Keratinocyte (primary cell): ENCODE results near the gene CDC42EP3. TPM values are rescaled to one million over a fixed set of nuclear protein-coding genes. Genes with fewer than 3 reads are reported as not detected.

Source experiments
- DNase-seq: peaks from one replicate; pipeline ENCODE4 v3.0.0-alpha.2; 2011; ENCODE audit warnings: low read depth, missing footprints, low spot score
- FAIRE-seq: peaks from 2 replicates; lab custom pipeline; 2011; peaks lifted over from hg19 to GRCh38; lab: Jason Lieb, UNC
- H2AFZ ChIP-seq: 2 replicates; pipeline ENCODE4 v1.6.0; 2012; ENCODE audit warnings: low read length, control low read depth, inconsistent platforms; ENCODE audit not compliant: control insufficient read depth
- H3K27ac ChIP-seq: 2 replicates; pipeline ENCODE4 v1.5.1; 2011; ENCODE audit warnings: low read length; ENCODE audit not compliant: control insufficient read depth, insufficient read depth
- H3K27me3 ChIP-seq: 3 replicates; pipeline ENCODE4 v1.6.0; 2011; ENCODE audit warnings: low read length; ENCODE audit not compliant: control insufficient read depth, insufficient read depth; ENCODE audit errors: extremely low read depth
- H3K36me3 ChIP-seq, 2 experiments: 2 replicates in 1 of 2; 3 replicates in 1 of 2; pipeline ENCODE4 v1.5.1; 2011; ENCODE audit warnings: low read length in 2 of 2, mild to moderate bottlenecking in 1 of 2; ENCODE audit not compliant: control insufficient read depth in 2 of 2, insufficient read depth in 2 of 2; ENCODE audit errors: extremely low read depth in 1 of 2
- H3K4me1 ChIP-seq: 3 replicates; pipeline ENCODE4 v1.5.1; 2011; ENCODE audit warnings: low read length; ENCODE audit not compliant: control insufficient read depth, insufficient read depth; ENCODE audit errors: extremely low read depth
- H3K4me2 ChIP-seq: 3 replicates; pipeline ENCODE4 v1.6.0; 2011; ENCODE audit warnings: low read depth, low read length; ENCODE audit not compliant: control insufficient read depth, insufficient read depth; ENCODE audit errors: extremely low read depth
- H3K4me3 ChIP-seq, 3 experiments: fragments of 200-600 bp in 1 of 3; sonication (generic) in 1 of 3; 2 replicates in 2 of 3; 3 replicates in 1 of 3; pipeline ENCODE4 v1.5.1; 2011 to 2016; ENCODE audit warnings: low read length in 3 of 3, mild to moderate bottlenecking in 3 of 3, control low read depth in 2 of 3, inconsistent platforms in 1 of 3, low read depth in 1 of 3, mixed read lengths in 1 of 3, mixed run types in 1 of 3, moderate library complexity in 1 of 3; ENCODE audit not compliant: control insufficient read depth in 2 of 3, insufficient read depth in 2 of 3; ENCODE audit errors: extremely low read depth in 1 of 3
- H3K79me2 ChIP-seq: 2 replicates; pipeline ENCODE4 v1.6.0; 2012; ENCODE audit warnings: low read length; ENCODE audit not compliant: control insufficient read depth, insufficient read depth
- H3K9ac ChIP-seq: 3 replicates; pipeline ENCODE4 v1.6.0; 2011; ENCODE audit warnings: low read length; ENCODE audit not compliant: control insufficient read depth, insufficient read depth; ENCODE audit errors: extremely low read depth
- H3K9me1 ChIP-seq: 3 replicates; pipeline ENCODE4 v1.6.0; 2011; ENCODE audit warnings: low read length; ENCODE audit not compliant: control insufficient read depth, insufficient read depth; ENCODE audit errors: extremely low read depth
- H3K9me3 ChIP-seq: 2 replicates; pipeline ENCODE4 v1.5.1; 2012; ENCODE audit warnings: low read depth, low read length; ENCODE audit not compliant: control insufficient read depth
- H4K20me1 ChIP-seq: 3 replicates; pipeline ENCODE4 v1.6.0; 2011; ENCODE audit warnings: low read length; ENCODE audit not compliant: control insufficient read depth, insufficient read depth; ENCODE audit errors: extremely low read depth
- CTCF ChIP-seq, 3 experiments: IDR thresholded peaks in 1 of 3; conservative IDR thresholded peaks in 1 of 3; optimal IDR thresholded peaks in 1 of 3; 2 replicates in 2 of 3; 3 replicates in 1 of 3; pipeline versions ENCODE3 to v1.5.1; 2011; ENCODE audit warnings: low read length in 3 of 3, mild to moderate bottlenecking in 3 of 3, moderate library complexity in 2 of 3, control low read depth in 1 of 3, inconsistent platforms in 1 of 3; ENCODE audit not compliant: insufficient read depth in 2 of 3; ENCODE audit errors: extremely low read depth in 1 of 3
- EZH2 ChIP-seq: IDR thresholded peaks from one replicate; pipeline ENCODE4 v1.6.1; 2012; ENCODE audit warnings: inconsistent platforms, mild to moderate bottlenecking, low read length, moderate library complexity
- dilution Hi-C: fragments of 300-500 bp; cut with MboI; formaldehyde crosslinking; loops from one replicate; pipeline ENCODE4 v1.7.0; 2020; ENCODE audit warnings: low sequenced_read_pairs; ENCODE audit not compliant: extremely low pct_ligation_motif_present
- polyA plus RNA-seq, 5 experiments: library from polyadenylated mRNA; depleted of rRNA in 3 of 5; stranded (reverse) in 3 of 5; stranded (forward) in 1 of 5; unstranded in 1 of 5; fragments of >200 nt; gene quantifications; 1 replicate in 1 of 5; 2 replicates in 3 of 5; 3 replicates in 1 of 5; pipeline versions ENCODE4 v1.2.1 to v1.2.3, GENCODE V29; 2011 to 2012; ENCODE audit warnings: missing spikeins in 2 of 5, low read depth in 1 of 5, low replicate concordance in 1 of 5

Gene CDC42EP3
- polyA plus RNA-seq, 1 donor (not counting 4 experiments of a cell fraction or from before 2014, with no cell fraction given): 34.6 TPM

- no peak for DNase-seq
- no peak for FAIRE-seq
- Histone ChIP-seq H3K9me3 (no peaks in the 10 kb centered on the region), H3K27ac (no peak overlapping the region), H3K79me2 (no peaks in the 10 kb centered on the region), H3K36me3 (no peaks in the 10 kb centered on the region), H3K27me3 (no peaks in the 10 kb centered on the region), H2AFZ (no peak overlapping the region), H3K4me2 (no peak overlapping the region), H3K4me3 (no peak overlapping the region), H3K9me1 (no peaks in the 10 kb centered on the region), H4K20me1 (no peaks in the 10 kb centered on the region), H3K4me1 (peaks cover 13% of the 10 kb centered on the region), H3K9ac (no peak overlapping the region)
- TF ChIP-seq CTCF (optimal IDR thresholded peaks at IDR 0.05 in 1 of 3, IDR thresholded peaks at IDR 0.05 in 1 of 3, conservative IDR thresholded peaks at IDR 0.05 in 1 of 3; ENCODE audit: extremely low read depth in 1 of 3, insufficient read depth in 2 of 3, low read length in 3 of 3) (no peak), EZH2 (no peak)
- dilution Hi-C loops: no loop called here
These were observed 51.5 kb downstream of the CDC42EP3 start for GRCh38 chr2:37619959-37620300.

GRCh38 chr2:37619230-37619958, 52.0 kb downstream of the CDC42EP3 start:
- no peak overlapping the region for H3K4me2 ChIP-seq

GRCh38 chr2:37618326-37618725, 53.1 kb downstream of the CDC42EP3 start:
- H3K27ac ChIP-seq: no peak overlapping the region
- no peak overlapping the region for H3K4me3 ChIP-seq
- no peaks in the 10 kb centered on the region for H3K9me3 ChIP-seq
- no peaks in the 10 kb centered on the region for H3K79me2 ChIP-seq
- TF ChIP-seq CTCF (optimal IDR thresholded peaks at IDR 0.05 in 1 of 3, IDR thresholded peaks at IDR 0.05 in 1 of 3, conservative IDR thresholded peaks at IDR 0.05 in 1 of 3; ENCODE audit: extremely low read depth in 1 of 3, insufficient read depth in 2 of 3, low read length in 3 of 3): no peak
- no peak for TF ChIP-seq EZH2
- no peaks in the 10 kb centered on the region for H3K36me3 ChIP-seq
- no peaks in the 10 kb centered on the region for H3K9me1 ChIP-seq
- no peak overlapping the region for H3K4me2 ChIP-seq
- H3K27me3 ChIP-seq: no peaks in the 10 kb centered on the region
- H3K4me1 ChIP-seq: no peaks in the 10 kb centered on the region
- FAIRE-seq: no peak
- H2AFZ ChIP-seq: no peak overlapping the region
- dilution Hi-C loops: no loop called here
- no peak overlapping the region for H3K9ac ChIP-seq
- no peak for DNase-seq
- H4K20me1 ChIP-seq: no peaks in the 10 kb centered on the region

More at GRCh38 chr2:37619230-37619958, 52.0 kb downstream of the CDC42EP3 start:
- H3K27me3 ChIP-seq: no peaks in the 10 kb centered on the region
- H3K4me1 ChIP-seq: peaks cover 9% of the 10 kb centered on the region
- no peak overlapping the region for H3K4me3 ChIP-seq
- TF ChIP-seq EZH2: no peak
- H3K27ac ChIP-seq: no peak overlapping the region
- no peaks in the 10 kb centered on the region for H4K20me1 ChIP-seq
- H3K9me3 ChIP-seq: no peaks in the 10 kb centered on the region
- DNase-seq: no peak
- dilution Hi-C loops: no loop called here
- H3K9me1 ChIP-seq: no peaks in the 10 kb centered on the region
- H3K36me3 ChIP-seq: no peaks in the 10 kb centered on the region
- no peak for FAIRE-seq
- no peaks in the 10 kb centered on the region for H3K79me2 ChIP-seq
- H2AFZ ChIP-seq: no peak overlapping the region
- H3K9ac ChIP-seq: no peak overlapping the region
